ENCODE results near the gene TPGS1.

Gene TPGS1

GRCh38 chr19:507286-508203 is at the start of gene TPGS1:
TSS of gene TPGS1 (plus strand) at chr19:507497. CDS start at chr19:507507, 10 bp downstream.
- peak; percentile 95 for DNase-seq

DNA sequence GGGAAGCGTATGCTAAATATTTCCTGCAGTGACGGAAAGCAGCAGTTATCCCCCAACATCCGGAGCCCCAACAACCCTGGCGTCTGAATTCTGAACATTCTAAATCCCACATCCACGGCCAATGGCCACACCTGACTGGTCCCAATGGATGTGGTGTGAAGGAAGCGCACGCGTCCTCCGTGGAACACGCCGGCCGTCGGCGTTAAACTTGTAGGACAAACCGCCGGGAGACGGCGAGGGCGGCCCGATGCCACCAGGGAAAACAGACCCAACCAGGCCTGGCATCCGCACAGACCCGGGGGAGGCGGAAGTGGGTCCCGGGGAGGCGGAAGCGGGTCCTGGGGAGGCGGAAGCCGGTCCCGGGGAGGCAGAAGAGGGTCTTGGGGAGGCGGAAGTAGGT is 49.7 kb upstream of the TPGS1 start:
- DNase-seq: no peak

DNA sequence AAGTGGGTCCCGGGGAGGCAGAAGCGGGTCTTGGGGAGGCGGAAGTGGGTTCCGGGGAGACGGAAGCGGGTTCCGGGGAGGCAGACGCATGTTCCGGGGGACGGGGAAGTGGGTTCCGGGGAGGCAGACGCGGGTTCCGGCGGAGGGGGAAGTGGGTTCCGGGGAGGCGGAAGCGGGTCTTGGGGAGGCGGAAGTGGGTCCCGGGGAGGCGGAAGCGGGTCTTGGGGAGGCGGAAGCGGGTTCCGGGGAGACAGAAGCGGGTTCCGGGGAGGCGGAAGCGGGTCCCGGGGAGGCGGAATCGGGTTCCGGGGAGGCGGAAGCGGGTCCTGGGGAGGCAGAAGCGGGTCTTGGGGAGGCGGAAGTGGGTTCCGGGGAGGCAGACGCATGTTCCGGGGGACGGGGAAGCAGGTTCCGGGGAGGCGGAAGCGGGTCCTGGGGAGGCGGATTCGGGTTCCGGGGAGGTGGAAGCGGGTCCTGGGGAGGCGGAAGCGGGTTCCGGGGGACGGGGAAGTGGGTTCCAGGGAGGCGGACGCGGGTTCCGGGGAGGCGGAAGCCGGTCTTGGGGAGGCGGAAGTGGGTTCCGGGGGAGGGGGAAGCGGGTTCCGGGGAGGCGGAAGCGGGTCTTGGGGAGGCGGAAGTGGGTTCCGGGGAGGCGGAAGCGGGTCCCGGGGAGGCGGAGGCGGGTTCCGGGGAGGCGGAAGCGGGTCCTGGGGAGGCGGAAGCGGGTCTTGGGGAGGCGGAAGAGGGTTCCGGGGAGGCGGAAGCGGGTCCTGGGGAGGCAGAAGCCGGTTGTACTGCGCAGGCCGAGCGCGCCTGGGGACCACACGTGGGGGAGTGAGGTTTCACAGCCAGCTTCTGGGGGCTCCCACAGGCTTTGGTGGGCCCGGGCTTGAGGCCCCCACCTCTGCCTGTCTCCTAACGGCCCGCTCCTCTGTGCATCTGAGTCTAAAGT is 48.9 kb upstream of the TPGS1 start:
- no peak for DNase-seq

- peak; percentile 98 for DNase-seq
These were observed 47.4 kb upstream of the TPGS1 start for GRCh38 chr19:459724-460511.

DNA sequence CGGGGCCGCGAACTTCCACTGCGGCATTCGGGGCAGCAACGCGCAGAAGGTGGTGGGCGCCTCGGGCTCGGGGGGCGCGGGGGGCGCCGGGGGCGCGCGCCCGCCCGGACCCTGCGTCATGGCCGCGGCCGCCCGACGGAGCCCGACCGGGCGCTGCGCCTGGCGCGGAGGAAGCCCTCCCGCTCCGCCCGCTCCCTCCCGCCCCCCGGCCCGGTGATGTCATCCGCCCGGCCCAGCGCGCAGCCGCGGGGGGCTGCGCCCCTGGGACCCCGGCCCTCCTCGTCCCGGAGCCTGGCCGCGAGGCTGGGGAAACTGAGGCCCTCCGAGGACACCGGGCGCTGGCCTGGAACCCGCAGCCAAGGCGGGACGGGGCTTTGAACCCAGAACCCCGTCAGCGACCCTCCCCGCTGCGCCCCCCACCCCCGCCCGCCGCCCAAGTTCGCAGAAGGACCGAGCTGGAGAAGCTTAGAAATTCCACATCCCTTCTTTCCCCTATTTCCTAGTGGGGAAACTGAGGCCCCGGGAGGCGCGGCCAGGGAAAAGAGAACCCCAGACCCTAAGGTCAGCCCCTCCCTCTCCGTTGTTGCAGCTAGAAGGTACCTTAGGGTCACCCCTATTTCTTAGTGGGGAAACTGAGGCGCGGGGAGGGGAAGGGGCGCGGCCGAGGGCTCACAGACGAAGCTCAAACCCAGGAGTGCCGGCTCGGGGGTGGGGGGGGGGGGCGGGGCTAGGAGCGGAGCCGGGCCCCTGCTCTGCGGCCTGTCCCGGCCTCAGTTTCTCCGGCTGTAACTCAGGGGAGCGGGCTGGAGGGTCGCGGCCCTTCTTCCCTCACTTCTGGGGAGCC is 46.2 kb upstream of the TPGS1 start, which contains the start of gene SHC2:
Gene SHC2 (minus strand): TSS at position 157 of the 844 bp plus-strand sequence. CDS start 37 bp downstream, at position 120.
- no peak for DNase-seq

DNA sequence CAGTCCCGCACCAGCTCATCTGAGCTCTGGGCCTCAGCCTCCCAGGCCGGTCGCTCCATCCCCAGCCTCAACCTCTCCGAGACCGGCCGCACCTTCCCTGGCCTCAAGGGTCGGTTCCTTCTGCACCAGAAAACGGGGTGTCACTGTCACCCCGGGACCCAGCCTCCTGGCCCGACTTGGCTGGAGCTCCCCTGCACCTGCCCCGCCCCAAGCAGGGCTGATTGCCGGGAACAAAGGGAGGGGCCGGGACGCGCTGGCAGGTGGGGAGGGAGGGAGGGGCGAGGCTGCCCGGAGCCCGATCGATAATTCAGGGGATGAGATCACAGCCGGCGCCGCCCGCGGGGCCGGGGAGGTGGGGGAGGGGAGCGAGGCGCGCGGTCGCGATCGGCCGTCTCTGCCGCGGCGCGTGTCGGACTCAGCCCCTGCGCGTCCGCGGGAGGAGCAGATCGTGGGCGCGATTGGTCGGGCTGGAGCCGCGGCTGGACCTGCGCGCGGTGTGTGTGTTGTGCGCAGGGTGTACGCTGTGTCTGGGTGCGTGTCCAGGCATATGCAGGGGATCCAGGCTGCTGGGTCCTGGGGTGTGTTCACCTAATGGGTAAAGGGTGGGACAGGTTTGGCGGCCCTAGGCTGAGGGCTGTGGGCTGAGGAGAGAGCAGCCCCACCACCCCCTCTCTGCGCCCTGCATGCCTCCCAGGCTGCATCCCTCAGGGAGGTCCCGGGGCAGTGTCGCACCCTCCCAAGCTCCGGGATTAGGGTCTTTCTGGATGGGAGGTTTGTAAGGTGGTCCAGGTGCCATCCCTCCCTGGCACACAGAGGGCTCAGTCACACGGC is 45.4 kb upstream of the TPGS1 start:
- DNase-seq: no peak

- DNase-seq: no peak
These were observed 43.7 kb upstream of the TPGS1 start for GRCh38 chr19:463483-464207.

- no peak for DNase-seq
These were observed 43.1 kb upstream of the TPGS1 start for GRCh38 chr19:464208-464545.

- DNase-seq: no peak
These were observed 42.1 kb upstream of the TPGS1 start for GRCh38 chr19:465056-465816.

DNA sequence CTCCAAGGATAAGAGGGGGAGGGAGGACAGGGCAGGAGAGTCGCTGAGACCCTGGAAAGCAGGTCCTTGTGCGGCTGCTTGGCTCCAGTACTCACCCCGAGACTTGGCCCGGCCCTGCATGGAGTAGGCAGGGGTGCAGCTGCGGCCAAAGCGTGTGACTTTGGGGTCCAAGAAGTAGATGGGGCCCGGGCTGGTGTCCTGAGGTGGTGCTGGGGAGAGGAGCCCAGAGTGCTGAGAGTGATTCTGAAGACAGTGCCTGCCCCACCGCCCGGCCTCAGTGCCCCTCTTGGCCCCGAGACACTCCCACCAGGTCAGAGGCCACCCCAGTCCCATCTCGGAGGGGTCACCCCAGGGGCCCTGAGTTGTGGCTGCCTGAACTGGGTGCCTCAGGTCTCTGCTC is 39.7 kb upstream of the TPGS1 start:
- DNase-seq: no peak

- DNase-seq: no peak
These were observed 38.6 kb upstream of the TPGS1 start for GRCh38 chr19:468587-469256.

GRCh38 chr19:469833-470232 is 37.5 kb upstream of the TPGS1 start:
- no peak for DNase-seq

DNA sequence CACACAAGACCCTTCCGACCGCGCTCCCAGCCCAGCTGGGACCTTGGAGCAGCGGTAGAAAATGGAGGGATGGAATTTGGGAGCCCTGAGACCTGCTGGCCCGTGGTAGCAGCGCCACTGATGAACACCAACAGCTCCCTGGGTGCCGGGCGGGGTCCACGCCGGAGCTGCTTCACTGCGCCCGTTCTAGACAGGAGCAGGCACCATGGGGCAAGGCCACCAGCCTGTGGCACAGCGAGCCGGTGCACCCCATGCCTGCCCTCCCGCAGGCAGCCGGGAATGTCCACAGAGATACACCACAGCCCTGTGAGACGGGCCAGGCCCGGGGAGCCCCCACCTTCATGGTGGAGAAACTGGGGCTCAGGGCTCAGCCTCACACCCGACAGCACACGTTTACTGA is 36.6 kb upstream of the TPGS1 start:
- no peak for DNase-seq

DNA sequence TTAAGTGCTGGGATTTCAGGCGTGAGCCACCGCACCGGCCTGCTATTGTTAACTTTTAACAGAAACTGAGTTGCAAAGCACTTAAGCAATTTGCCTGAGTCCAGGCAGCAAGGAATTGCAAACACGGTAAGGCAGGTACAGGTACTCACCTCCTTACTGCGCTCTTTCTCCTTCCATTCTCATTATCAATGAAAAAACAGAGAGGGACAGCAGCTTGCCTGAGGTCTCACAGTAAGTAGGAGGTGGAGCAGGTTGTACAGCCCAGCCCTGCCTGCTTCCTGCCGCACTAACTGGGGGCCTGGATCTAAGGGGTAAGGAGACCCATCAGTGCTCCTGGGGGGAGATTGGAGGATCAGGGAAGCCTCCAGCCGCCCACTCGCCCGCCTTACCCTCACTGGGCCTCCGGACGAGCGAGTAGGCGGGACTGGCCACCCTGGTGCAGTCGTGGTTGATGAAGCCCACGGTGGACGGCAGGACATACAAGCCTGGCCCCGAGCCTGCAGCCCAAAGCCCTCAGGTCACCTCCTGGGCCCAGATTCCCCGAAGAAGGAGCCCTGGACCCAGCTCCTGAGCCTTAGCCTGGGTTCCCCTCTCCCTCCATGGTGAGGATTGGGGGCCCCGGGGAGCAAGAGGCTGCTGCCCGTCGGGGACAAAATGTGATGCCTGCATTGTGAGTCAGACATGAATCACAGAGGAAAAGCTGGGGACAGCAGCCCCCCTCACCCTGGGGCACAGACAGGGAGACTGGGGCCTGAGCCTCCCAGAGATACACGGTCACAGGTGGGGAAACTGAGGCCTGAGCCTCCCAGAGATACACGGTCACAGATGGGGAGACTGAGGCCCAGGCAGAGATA is 35.1 kb upstream of the TPGS1 start:
- no peak for DNase-seq

DNA sequence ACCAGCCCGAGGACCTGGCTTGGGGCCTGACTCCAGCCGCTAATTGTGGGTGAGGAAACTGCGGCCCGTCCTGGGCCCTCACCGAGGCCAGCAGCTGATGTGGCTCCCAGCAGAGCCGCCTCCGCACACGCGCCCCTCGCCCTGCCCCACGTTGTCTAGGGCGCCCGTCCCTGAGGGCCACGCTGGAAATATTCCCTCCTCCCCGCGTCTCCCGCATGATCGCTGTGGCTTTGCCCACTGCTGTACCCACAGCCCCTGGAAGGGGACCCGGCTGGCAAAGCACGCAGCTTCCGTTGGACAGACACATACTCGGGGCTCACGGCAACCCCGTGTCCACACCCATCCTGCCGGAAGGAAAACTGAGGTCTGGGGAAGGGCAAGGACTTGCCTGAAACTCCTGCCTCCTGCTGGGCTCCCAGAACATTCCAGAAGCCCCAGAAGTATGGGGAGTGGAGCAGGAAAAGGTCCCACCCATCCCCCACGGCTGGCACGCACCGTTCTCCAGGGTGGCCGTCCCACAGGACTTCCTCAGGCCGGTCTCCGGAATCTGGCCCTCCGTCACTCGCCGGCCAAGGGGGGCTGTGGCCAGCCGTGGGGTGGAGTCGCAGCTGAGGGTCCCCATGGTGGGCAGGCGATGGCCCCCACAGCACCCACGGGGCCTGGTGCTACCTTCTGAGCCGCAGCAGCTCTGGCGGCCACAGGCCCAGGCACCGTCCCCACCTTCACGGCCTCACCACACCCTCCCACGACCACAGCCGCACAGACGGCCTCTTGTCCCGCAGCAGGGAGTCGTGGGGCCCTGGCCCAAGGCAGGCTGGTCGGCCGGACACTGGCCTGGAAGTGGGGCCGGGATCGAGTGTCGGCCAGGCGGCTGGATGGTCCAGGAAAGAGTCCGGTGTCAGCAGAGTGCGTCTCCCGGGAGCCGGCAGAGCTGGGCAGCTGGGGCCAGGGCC is 32.9 kb upstream of the TPGS1 start:
- DNase-seq: no peak

DNA sequence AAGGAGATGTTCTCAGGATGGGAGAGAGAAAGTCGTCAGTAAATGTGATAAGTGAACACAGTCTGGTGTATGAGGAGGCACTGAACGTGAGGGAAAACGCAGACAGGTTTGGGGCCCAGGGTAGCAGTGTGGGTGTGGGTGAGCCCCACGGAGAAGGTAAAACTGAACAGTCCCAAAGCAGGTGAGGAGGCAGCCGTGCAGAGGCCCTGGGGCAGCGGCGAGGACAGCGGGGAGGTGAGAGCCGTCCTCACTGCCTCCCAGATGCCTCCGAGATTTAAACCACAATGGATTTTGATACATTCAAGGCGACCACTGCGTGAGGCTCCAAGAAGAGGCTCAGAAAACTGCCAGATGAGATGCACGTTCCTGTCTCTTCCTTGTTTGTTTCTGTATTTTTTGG is 31.9 kb upstream of the TPGS1 start:
- DNase-seq: no peak

Measured in 8988T (cell line).